Neutrophil (primary cell): ENCODE measurements around the gene CCNB1.
"Not testable (repeated sequence)": the region's sequence is repeated elsewhere in the genome, so short reads cannot be mapped to it uniquely, and the experiment has no call there.

Source experiments
- H3K27ac ChIP-seq: fragments of 200-600 bp; sonication (generic); 2 replicates; pipeline ENCODE4 v1.5.1; 2016; ENCODE audit warnings: mild to moderate bottlenecking, moderate library complexity
- H3K27me3 ChIP-seq: fragments of 200-600 bp; sonication (generic); 2 replicates; pipeline ENCODE4 v1.6.0; 2016; ENCODE audit warnings: mild to moderate bottlenecking
- H3K36me3 ChIP-seq: fragments of 200-600 bp; sonication (generic); 2 replicates; pipeline ENCODE4 v1.5.1; 2017
- H3K4me1 ChIP-seq, 2 experiments: fragments of 200-600 bp in 1 of 2; sonication (generic) in 1 of 2; 1 replicate in 1 of 2; 2 replicates in 1 of 2; pipeline versions ENCODE4 v1.5.1 to v1.6.1; 2013 to 2016; ENCODE audit warnings: low read depth in 1 of 2, low read length in 1 of 2, mild to moderate bottlenecking in 1 of 2, moderate library complexity in 1 of 2; ENCODE audit not compliant: control insufficient read depth in 1 of 2, insufficient read depth in 1 of 2
- H3K4me3 ChIP-seq, 2 experiments: fragments of 200-600 bp in 1 of 2; sonication (generic) in 1 of 2; 1 replicate in 1 of 2; 2 replicates in 1 of 2; pipeline ENCODE4 v1.5.1; 2013 to 2016; ENCODE audit warnings: low read depth in 1 of 2, low read length in 1 of 2, mild to moderate bottlenecking in 1 of 2, moderate library complexity in 1 of 2
- H3K9me3 ChIP-seq: fragments of 200-600 bp; sonication (generic); 2 replicates; pipeline ENCODE4 v1.5.1; 2016
- TF ChIP-seq, protein P1 (sequence below): fragments of 200-600 bp; sonication (generic); IDR thresholded peaks from 2 replicates; pipeline ENCODE4 v1.5.1; 2016; ENCODE audit warnings: antibody characterized with exemption

The CCNB1 gene

DNA sequence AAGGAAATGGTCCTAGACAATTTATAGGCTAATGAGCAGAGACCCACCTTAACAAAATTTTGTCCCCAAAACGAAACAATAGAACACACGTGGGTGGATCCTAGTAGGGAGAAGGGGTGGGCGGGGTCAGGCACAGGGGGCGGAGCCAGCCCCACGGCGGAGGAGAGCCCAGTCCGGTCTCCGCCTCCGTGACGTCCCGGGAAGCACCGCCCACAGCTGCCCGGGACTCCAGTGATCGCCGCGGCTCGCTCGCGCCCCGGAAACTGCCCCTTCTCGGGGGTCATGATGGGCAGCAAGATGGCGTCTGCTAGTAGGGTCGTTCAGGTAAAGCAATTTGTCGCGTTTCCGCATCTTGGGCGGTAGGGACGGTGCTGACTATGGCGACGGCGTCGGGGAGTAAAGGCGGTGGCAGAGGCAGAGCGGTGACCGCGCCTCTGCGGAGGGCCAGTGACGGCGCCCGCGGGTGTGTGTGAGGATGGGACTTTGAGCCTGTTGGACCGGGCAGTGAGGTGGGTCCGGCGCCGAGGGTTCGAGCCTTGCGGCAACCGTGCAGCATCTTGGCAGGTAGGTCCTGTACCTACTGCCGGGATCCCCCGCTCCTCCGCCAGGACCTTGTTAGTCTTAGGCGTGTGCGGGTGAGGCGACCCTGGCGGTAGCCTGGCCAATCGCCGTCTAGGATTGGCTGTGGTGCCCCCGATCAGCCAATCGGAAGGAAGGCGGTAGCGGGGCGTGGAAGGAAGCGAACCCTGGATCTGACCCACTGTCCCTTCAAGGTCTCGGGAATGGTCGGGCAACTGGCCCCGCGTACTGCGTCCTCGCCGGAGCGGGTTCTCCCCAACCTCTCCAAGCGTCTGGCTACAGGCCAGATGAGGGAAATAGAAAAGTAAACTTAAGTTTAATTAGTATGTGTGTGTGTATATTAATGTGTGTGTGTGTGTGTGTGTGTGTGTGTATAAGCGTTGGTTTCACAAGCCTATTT, 50.9 kb downstream of the CCNB1 start:
- H3K36me3 ChIP-seq, result no peaks in the 10 kb centered on the region
- peaks cover 6 to 17% of the 10 kb centered on the region in 2 experiments for H3K4me1 ChIP-seq
- peak overlapping the region; percentile 89 for H3K27ac ChIP-seq
- peak overlapping the region; percentile 83 to 86 for H3K4me3 ChIP-seq
- TF ChIP-seq, protein P1, sequence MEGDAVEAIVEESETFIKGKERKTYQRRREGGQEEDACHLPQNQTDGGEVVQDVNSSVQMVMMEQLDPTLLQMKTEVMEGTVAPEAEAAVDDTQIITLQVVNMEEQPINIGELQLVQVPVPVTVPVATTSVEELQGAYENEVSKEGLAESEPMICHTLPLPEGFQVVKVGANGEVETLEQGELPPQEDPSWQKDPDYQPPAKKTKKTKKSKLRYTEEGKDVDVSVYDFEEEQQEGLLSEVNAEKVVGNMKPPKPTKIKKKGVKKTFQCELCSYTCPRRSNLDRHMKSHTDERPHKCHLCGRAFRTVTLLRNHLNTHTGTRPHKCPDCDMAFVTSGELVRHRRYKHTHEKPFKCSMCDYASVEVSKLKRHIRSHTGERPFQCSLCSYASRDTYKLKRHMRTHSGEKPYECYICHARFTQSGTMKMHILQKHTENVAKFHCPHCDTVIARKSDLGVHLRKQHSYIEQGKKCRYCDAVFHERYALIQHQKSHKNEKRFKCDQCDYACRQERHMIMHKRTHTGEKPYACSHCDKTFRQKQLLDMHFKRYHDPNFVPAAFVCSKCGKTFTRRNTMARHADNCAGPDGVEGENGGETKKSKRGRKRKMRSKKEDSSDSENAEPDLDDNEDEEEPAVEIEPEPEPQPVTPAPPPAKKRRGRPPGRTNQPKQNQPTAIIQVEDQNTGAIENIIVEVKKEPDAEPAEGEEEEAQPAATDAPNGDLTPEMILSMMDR, result peak; percentile 35
- H3K27me3 ChIP-seq, result no peaks in the 10 kb centered on the region
- H3K9me3 ChIP-seq, result no peaks in the 10 kb centered on the region

DNA sequence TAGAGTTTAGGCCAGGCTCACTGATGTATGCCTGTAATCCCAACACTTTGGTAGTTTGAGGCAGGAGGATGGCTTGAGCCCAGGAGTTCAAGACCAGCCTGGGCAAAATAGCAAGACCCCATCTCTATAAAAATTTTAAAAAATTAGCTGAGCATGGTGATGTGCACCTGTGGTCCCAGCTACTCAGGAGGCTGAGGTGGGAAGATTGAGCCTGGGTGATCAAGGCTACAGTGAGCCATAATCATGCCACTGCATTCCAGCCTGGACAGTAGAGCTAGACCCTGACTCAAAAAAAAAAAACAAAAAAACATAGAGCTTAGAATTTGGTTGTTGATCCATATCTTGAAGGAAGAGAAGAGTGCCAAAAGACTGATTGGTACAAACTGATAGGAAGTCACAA, 53.0 kb downstream of the CCNB1 start:
- Histone ChIP-seq H3K27me3 (no peaks in the 10 kb centered on the region), H3K27ac (no peak overlapping the region), H3K36me3 (no peaks in the 10 kb centered on the region), H3K9me3 (no peaks in the 10 kb centered on the region), H3K4me3 (no peak overlapping the region), H3K4me1 (peaks cover 6 to 17% of the 10 kb centered on the region in 2 experiments)
- TF ChIP-seq, protein P1, result no peak

DNA sequence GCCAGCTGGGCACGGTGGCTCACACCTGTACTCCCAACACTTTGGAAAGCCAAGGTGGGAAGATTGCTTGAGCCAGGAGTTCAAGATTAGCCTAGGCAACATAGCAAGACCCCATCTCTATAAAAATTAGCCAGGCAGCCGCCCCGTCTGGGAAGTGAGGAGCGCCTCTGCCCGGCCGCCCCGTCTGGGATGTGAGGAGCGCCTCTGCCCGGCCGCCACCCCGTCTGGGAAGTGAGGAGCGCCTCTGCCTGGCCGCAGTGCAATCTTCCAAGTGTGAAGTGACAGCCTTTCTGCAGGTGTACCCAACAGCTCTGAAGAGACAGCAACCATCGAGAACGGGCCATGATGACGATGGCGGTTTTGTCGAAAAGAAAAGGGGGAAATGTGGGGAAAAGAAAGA, 53.4 kb downstream of the CCNB1 start:
- H3K9me3 ChIP-seq, H3K27ac ChIP-seq, H3K36me3 ChIP-seq, H3K27me3 ChIP-seq, H3K4me3 ChIP-seq: not testable (repeated sequence)
- H3K4me1 ChIP-seq, result peaks cover 6 to 17% of the 10 kb centered on the region in 2 experiments

DNA sequence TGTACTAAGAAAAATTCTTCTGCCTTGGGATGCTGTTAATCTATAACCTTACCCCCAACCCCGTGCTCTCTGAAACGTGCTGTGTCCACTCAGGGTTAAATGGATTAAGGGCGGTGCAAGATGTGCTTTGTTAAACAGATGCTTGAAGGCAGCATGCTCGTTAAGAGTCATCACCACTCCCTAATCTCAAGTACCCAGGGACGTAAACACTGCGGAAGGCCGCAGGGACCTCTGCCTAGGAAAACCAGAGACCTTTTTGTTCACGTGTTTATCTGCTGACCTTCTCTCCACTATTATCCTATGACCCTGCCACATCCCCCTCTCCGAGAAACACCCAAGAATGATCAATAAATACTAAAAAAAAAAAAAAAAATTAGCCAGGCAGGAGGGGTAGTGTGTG, 53.9 kb downstream of the CCNB1 start:
- not testable (repeated sequence) for H3K4me3 ChIP-seq, H3K9me3 ChIP-seq, H3K27me3 ChIP-seq, H3K27ac ChIP-seq, H3K36me3 ChIP-seq
- peaks cover 6 to 17% of the 10 kb centered on the region in 2 experiments for H3K4me1 ChIP-seq

DNA sequence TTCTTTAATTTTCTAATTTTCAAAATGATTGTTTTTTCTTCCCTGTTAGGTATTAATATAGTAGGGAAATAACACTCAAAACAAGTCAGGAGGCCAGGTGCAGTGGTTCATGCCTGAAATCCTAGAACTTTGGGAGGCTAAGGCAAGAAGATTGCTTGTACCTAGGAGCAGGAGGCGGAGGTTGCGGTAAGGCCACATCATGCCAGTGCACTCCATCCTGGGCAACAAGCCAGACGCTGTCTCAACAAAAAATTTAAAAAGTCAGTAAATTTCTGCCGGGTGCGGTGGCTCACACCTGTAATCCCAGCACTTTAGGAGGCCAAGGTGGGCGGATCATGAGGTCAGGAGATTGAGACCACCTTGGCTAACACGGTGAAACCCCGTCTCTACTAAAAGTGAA, 57.6 kb downstream of the CCNB1 start:
- Histone ChIP-seq H3K9me3 (no peaks in the 10 kb centered on the region), H3K27me3 (no peaks in the 10 kb centered on the region), H3K27ac (no peak overlapping the region), H3K4me3 (no peak overlapping the region), H3K36me3 (peaks cover 34% of the 10 kb centered on the region), H3K4me1 (no peaks in the 10 kb centered on the region)
- TF ChIP-seq, protein P1, result no peak

DNA sequence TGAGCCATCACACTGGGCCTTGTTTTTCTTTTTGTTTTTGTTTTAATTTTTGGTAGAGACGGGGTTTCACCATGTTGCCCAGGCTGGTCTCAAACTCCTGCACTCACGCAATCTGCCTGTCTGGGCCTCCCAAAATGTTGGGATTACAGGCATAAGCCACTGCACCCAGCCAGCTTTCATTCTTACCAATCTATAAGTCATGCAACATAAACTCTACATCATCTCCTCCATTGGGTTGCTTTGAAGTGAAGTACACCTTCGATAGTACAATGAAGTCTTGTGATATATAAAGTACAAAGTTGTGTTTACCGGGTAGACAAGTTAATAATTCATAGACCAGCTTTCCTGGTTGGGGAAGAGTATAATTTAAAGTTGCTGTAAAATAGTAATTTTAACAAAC, 58.9 kb downstream of the CCNB1 start:
- H3K36me3 ChIP-seq, result peaks cover 40% of the 10 kb centered on the region
- TF ChIP-seq, protein P1, result no peak
- H3K27ac ChIP-seq, result no peak overlapping the region
- no peak overlapping the region for H3K4me3 ChIP-seq
- H3K9me3 ChIP-seq, result no peaks in the 10 kb centered on the region
- H3K4me1 ChIP-seq, result no peaks in the 10 kb centered on the region
- no peaks in the 10 kb centered on the region for H3K27me3 ChIP-seq
